Gastroesophageal sphincter (tissue), 3 donors: ENCODE measurements around the gene ADAMTS17.

Source experiments
- EP300 ChIP-seq: sonication (generic); formaldehyde crosslinking; IDR thresholded peaks from one replicate; pipeline ENCODE4 v1.6.1; 2017; ENCODE audit warnings: antibody characterized with exemption, mild to moderate bottlenecking
- POLR2A ChIP-seq, 2 donors: fragments of 450-650 bp; IDR thresholded peaks; one replicate each; pipeline ENCODE4 v1.6.1; 2017; ENCODE audit warnings: antibody characterized with exemption in 2 of 2, mild to moderate bottlenecking in 2 of 2, moderate library complexity in 1 of 2
- POLR2AphosphoS5 ChIP-seq: sonication (generic); formaldehyde crosslinking; IDR thresholded peaks from one replicate; pipeline ENCODE4 v1.6.1; 2017; ENCODE audit warnings: antibody characterized with exemption
- TF ChIP-seq, protein P1 (sequence below), 4 experiments: fragments of 200-600 bp in 2 of 4; fragments of 450-650 bp in 2 of 4; sonication (generic) in 1 of 4; IDR thresholded peaks; one replicate each; pipeline ENCODE4 v1.5.1; 2017 to 2019; ENCODE audit warnings: antibody characterized with exemption in 4 of 4, mild to moderate bottlenecking in 2 of 4, moderate library complexity in 2 of 4

DNA sequence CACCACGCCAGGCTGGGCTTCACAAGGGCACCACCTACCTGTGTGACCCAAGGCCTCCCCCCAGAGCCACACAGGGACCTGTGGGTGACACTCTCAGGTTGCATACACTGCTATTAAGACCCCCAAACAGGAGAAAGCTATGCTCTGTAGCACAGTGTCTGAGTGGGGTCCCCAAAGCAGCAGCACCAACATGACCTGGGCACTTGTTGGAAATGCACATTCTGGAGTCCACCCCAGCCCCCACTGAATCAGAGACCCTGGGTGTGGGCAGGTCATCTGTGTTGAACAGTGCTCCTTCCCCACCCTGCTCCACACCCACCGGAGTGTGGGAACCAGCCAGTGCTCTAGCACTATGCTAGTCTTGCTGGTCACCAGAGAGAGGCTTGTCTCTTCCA lies 76.1 kb downstream of the ADAMTS17 start:
- TF ChIP-seq, protein P1, sequence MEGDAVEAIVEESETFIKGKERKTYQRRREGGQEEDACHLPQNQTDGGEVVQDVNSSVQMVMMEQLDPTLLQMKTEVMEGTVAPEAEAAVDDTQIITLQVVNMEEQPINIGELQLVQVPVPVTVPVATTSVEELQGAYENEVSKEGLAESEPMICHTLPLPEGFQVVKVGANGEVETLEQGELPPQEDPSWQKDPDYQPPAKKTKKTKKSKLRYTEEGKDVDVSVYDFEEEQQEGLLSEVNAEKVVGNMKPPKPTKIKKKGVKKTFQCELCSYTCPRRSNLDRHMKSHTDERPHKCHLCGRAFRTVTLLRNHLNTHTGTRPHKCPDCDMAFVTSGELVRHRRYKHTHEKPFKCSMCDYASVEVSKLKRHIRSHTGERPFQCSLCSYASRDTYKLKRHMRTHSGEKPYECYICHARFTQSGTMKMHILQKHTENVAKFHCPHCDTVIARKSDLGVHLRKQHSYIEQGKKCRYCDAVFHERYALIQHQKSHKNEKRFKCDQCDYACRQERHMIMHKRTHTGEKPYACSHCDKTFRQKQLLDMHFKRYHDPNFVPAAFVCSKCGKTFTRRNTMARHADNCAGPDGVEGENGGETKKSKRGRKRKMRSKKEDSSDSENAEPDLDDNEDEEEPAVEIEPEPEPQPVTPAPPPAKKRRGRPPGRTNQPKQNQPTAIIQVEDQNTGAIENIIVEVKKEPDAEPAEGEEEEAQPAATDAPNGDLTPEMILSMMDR (IDR thresholded peaks at IDR 0.05): no peak
- TF ChIP-seq POLR2A (IDR thresholded peaks at IDR 0.05) (no peak), POLR2AphosphoS5 (no peak), EP300 (no peak)
